Neural cell (in vitro differentiated cells): ENCODE results near the gene RASGRP2. TPM values are rescaled to one million over a fixed set of nuclear protein-coding genes. Genes with fewer than 3 reads are reported as not detected.

Experiments used
- H2AFZ ChIP-seq: fragments of 200-600, 300-800 bp; sonication (generic), shearing (Covaris generic); 2 replicates; pipeline ENCODE4 v1.6.0; 2014; ENCODE audit warnings: low read depth, mild to moderate bottlenecking, antibody characterized with exemption, low read length, moderate library complexity
- H3F3A ChIP-seq: fragments of 200-600 bp; shearing (Covaris generic); 2 replicates; pipeline ENCODE4 v1.6.1; 2016; ENCODE audit warnings: mild to moderate bottlenecking, moderate library complexity, mixed read lengths, antibody characterized with exemption, low read length; ENCODE audit not compliant: insufficient read depth, poor library complexity, severe bottlenecking
- H3K27ac ChIP-seq: fragments of 200-600, 300-800 bp; sonication (generic), shearing (Covaris generic); 2 replicates; pipeline ENCODE4 v1.5.1; 2014; ENCODE audit warnings: mild to moderate bottlenecking, low read length, moderate library complexity
- H3K27me3 ChIP-seq: fragments of 300-800, 200-600 bp; sonication (generic), shearing (Covaris generic); 2 replicates; pipeline ENCODE4 v1.6.0; 2014; ENCODE audit warnings: mild to moderate bottlenecking, low read depth, low read length, moderate library complexity; ENCODE audit not compliant: insufficient read depth
- H3K36me3 ChIP-seq: fragments of 300-800, 200-600 bp; sonication (generic), shearing (Covaris generic); 2 replicates; pipeline ENCODE4 v1.5.1; 2014; ENCODE audit warnings: mild to moderate bottlenecking, antibody characterized with exemption, low read length, moderate library complexity; ENCODE audit not compliant: insufficient read depth
- H3K4me2 ChIP-seq: fragments of 300-800, 200-600 bp; sonication (generic), shearing (Covaris generic); 2 replicates; pipeline ENCODE4 v1.6.0; 2014; ENCODE audit warnings: mild to moderate bottlenecking, low read length
- H3K4me3 ChIP-seq: fragments of 300-800, 200-600 bp; sonication (generic), shearing (Covaris generic); 2 replicates; pipeline ENCODE4 v1.5.1; 2014; ENCODE audit warnings: mild to moderate bottlenecking, low read length, moderate library complexity
- H3K79me2 ChIP-seq: fragments of 200-600 bp; shearing (Covaris generic); replicated peaks from 2 replicates; pipeline ENCODE4 v1.6.0; 2014; ENCODE audit warnings: mild to moderate bottlenecking, low read length, moderate library complexity; ENCODE audit not compliant: insufficient read depth
- H3K9ac ChIP-seq: fragments of 300-800, 200-600 bp; sonication (generic), shearing (Covaris generic); 2 replicates; pipeline ENCODE4 v1.6.1; 2016; ENCODE audit warnings: mild to moderate bottlenecking, low read length, mixed read lengths
- H3K9me2 ChIP-seq: fragments of 200-600 bp; shearing (Covaris generic); 2 replicates; pipeline ENCODE4 v1.6.1; 2016; ENCODE audit warnings: mild to moderate bottlenecking, low read length, mixed read lengths; ENCODE audit not compliant: insufficient read depth
- H3K9me3 ChIP-seq: fragments of 200-600, 300-800 bp; sonication (generic), shearing (Covaris generic); 2 replicates; pipeline ENCODE4 v1.6.1; 2016; ENCODE audit warnings: mild to moderate bottlenecking, mixed run types, low read length, moderate library complexity, mixed read lengths
- H4K20me1 ChIP-seq: fragments of 200-600 bp; shearing (Covaris generic); 2 replicates; pipeline ENCODE4 v1.6.1; 2016; ENCODE audit warnings: mild to moderate bottlenecking, mixed run types; ENCODE audit not compliant: insufficient read depth
- CTCF ChIP-seq: fragments of 450-650 bp; IDR thresholded peaks from 2 replicates; pipeline ENCODE4 v1.5.1; 2014; ENCODE audit warnings: antibody characterized with exemption, mild to moderate bottlenecking, moderate library complexity; ENCODE audit not compliant: poor library complexity, severe bottlenecking
- EP300 ChIP-seq: fragments of 450-650 bp; conservative IDR thresholded peaks from 2 replicates; pipeline ENCODE4 v1.6.1; 2014; ENCODE audit warnings: antibody characterized with exemption, mild to moderate bottlenecking, moderate library complexity; ENCODE audit not compliant: poor library complexity, severe bottlenecking
- EZH2 ChIP-seq: fragments of 200-600, 300-800 bp; shearing (Covaris generic), sonication (generic); IDR thresholded peaks from 2 replicates; pipeline ENCODE4 v1.6.1; 2014; ENCODE audit warnings: antibody characterized with exemption, low read length, borderline replicate concordance, mild to moderate bottlenecking; ENCODE audit not compliant: insufficient read depth, poor library complexity, severe bottlenecking
- MXI1 ChIP-seq: fragments of 450-650 bp; conservative IDR thresholded peaks from 2 replicates; pipeline ENCODE4 v1.6.1; 2014; ENCODE audit warnings: antibody characterized with exemption, mild to moderate bottlenecking; ENCODE audit not compliant: poor library complexity, severe bottlenecking
- POLR2AphosphoS5 ChIP-seq: IDR thresholded peaks from 2 replicates; pipeline ENCODE4 v1.6.1; 2012
- RAD21 ChIP-seq: fragments of 450-650 bp; conservative IDR thresholded peaks from 2 replicates; pipeline ENCODE4 v1.6.1; 2014; ENCODE audit warnings: antibody characterized with exemption, mild to moderate bottlenecking, moderate library complexity
- REST ChIP-seq: IDR thresholded peaks from 2 replicates; pipeline ENCODE4 v1.6.1; 2012; ENCODE audit warnings: borderline replicate concordance
- SMC3 ChIP-seq: fragments of 450-650 bp; conservative IDR thresholded peaks from 2 replicates; pipeline ENCODE4 v1.6.1; 2014; ENCODE audit warnings: antibody characterized with exemption, mild to moderate bottlenecking, moderate library complexity; ENCODE audit not compliant: poor library complexity
- TAF1 ChIP-seq: IDR thresholded peaks from 2 replicates; pipeline ENCODE4 v1.6.1; 2012; ENCODE audit warnings: low read depth
- polyA plus RNA-seq: library from polyadenylated mRNA; depleted of rRNA; stranded (reverse); fragments of >200 nt; gene quantifications from 2 replicates; pipeline ENCODE4 v1.2.3, GENCODE V29; 2014

RASGRP2 gene
- polyA plus RNA-seq, 1 donor from 2014 or later: 4.5 TPM

GRCh38 chr11:64752175-64752970, 8.4 kb upstream of the RASGRP2 start:
- Histone ChIP-seq H3K4me2 (no peak overlapping the region), H3K79me2 (no peaks in the 10 kb centered on the region), H3K36me3 (no peaks in the 10 kb centered on the region), H3K9me3 (no peaks in the 10 kb centered on the region), H2AFZ (no peak overlapping the region), H3K27ac (no peak overlapping the region), H3K9ac (no peak overlapping the region), H3K9me2 (no peaks in the 10 kb centered on the region), H3F3A (no peaks in the 10 kb centered on the region), H4K20me1 (no peaks in the 10 kb centered on the region), H3K27me3 (no peaks in the 10 kb centered on the region), H3K4me3 (no peak overlapping the region)
- TF ChIP-seq TAF1 (no peak), CTCF (no peak), RAD21 (no peak), EZH2 (no peak), POLR2AphosphoS5 (no peak), MXI1 (no peak), EP300 (no peak), SMC3 (no peak), REST (no peak)

- Histone ChIP-seq H3K79me2 (no peaks in the 10 kb centered on the region), H3K9me2 (no peaks in the 10 kb centered on the region), H3K9ac (no peak overlapping the region), H3K27ac (no peak overlapping the region), H3K27me3 (no peaks in the 10 kb centered on the region), H4K20me1 (no peaks in the 10 kb centered on the region), H3K4me3 (no peak overlapping the region), H3K9me3 (no peaks in the 10 kb centered on the region), H3F3A (no peaks in the 10 kb centered on the region), H3K4me2 (no peak overlapping the region), H2AFZ (no peak overlapping the region), H3K36me3 (no peaks in the 10 kb centered on the region)
- TF ChIP-seq EZH2 (no peak), REST (no peak), TAF1 (no peak), SMC3 (no peak), RAD21 (no peak), MXI1 (no peak)
Measured at GRCh38 chr11:64751580-64751979, 7.6 kb upstream of the RASGRP2 start.
